Measurements from ENCODE around the gene CDC42BPB. TPM values are rescaled to one million over a fixed set of nuclear protein-coding genes. Genes with fewer than 3 reads are reported as not detected.

CDC42BPB gene
- total RNA-seq, 1 experiment from 2014 or later: 82.7 TPM

DNA sequence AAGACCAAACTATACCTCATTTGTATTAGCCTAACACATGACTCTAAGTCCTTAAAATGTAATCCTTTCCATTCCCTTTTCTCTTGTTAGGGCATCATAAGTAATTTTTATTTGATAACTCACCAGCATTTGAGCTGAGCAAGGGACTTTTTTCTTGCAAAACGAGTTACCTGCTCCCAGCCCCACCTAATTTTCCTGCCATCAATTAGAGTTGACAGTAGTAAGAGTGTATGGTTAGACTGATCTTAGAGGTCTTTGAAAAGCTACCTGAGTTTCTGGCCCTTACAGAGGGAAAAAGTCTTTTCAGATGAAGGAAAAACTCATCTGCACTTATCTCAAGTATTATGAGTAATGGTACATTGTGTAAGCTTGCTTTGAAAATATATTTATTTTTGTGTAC is 168.6 kb downstream of the CDC42BPB start:
- Mint-ChIP-seq H3K36me3 (ENCODE audit: insufficient read depth, unreplicated experiment) (peaks cover 44% of the 10 kb centered on the region), H3K9me3 (ENCODE audit: unreplicated experiment) (no peaks in the 10 kb centered on the region), H3K27ac (ENCODE audit: low read depth, unreplicated experiment) (no peak overlapping the region), H3K4me3 (ENCODE audit: unreplicated experiment) (no peak overlapping the region), H3K27me3 (ENCODE audit: insufficient read depth, unreplicated experiment) (no peaks in the 10 kb centered on the region), H3K4me1 (ENCODE audit: insufficient read depth, unreplicated experiment) (no peaks in the 10 kb centered on the region)
- DNase-seq (ENCODE audit: unreplicated experiment): no peak
- intact Hi-C loops (cut with micrococcal nuclease): no loop called here
- ChIA-PET CTCF (interaction anchor here (1.5 kb wide), 1 partner anchor 43 kb away, joined by 3 read pairs; no protein-coding TSS in a partner anchor), POLR2A (interaction anchor here (0.7 kb wide), 1 partner anchor 272 kb away, joined by 3 read pairs; no protein-coding TSS in a partner anchor)
- no TSS peak for BruUV-seq (replicated peaks)
- TF ChIP-seq, protein P1, sequence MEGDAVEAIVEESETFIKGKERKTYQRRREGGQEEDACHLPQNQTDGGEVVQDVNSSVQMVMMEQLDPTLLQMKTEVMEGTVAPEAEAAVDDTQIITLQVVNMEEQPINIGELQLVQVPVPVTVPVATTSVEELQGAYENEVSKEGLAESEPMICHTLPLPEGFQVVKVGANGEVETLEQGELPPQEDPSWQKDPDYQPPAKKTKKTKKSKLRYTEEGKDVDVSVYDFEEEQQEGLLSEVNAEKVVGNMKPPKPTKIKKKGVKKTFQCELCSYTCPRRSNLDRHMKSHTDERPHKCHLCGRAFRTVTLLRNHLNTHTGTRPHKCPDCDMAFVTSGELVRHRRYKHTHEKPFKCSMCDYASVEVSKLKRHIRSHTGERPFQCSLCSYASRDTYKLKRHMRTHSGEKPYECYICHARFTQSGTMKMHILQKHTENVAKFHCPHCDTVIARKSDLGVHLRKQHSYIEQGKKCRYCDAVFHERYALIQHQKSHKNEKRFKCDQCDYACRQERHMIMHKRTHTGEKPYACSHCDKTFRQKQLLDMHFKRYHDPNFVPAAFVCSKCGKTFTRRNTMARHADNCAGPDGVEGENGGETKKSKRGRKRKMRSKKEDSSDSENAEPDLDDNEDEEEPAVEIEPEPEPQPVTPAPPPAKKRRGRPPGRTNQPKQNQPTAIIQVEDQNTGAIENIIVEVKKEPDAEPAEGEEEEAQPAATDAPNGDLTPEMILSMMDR (IDR thresholded peaks at IDR 0.05; ENCODE audit: unreplicated experiment): no peak

DNA sequence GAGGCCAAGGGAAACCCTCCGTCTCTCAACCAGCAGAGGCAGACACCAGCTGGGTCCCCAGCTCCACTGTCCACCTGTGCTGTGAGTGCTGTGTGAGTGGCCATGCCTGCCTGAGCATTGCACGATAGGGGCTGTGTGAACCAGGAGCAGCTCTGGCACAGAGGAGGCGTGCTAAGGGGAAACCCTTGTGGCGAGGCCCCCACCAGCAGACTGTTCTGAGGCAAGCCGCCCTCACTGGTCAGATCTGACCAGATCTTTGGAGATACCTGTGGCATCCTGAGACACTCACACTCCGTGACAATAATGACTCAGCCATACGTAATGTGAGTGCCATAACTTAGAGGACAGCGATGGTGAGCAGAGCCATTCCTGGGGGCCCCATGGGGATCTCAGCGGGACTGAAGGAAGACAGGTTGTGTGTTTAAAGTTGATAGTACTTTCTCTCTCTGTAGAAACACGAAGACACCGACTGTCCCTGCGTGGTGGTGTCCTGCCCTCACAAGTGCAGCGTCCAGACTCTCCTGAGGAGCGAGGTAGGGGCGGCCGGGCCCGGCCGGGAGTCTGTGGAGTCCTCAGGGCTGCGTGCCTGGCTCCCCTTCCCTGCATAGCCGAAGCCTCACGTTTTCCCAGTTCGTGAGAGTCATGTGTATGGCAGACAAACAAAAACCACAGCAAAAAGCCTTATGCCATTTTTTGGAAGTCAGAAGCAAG is 171.5 kb downstream of the CDC42BPB start:
- DNase-seq (ENCODE audit: unreplicated experiment): no peak
- Mint-ChIP-seq H3K4me1 (ENCODE audit: insufficient read depth, unreplicated experiment) (no peaks in the 10 kb centered on the region), H3K4me3 (ENCODE audit: unreplicated experiment) (no peak overlapping the region), H3K27ac (ENCODE audit: low read depth, unreplicated experiment) (no peak overlapping the region), H3K36me3 (ENCODE audit: insufficient read depth, unreplicated experiment) (peaks cover 44% of the 10 kb centered on the region), H3K27me3 (ENCODE audit: insufficient read depth, unreplicated experiment) (no peaks in the 10 kb centered on the region), H3K9me3 (ENCODE audit: unreplicated experiment) (no peaks in the 10 kb centered on the region)
- intact Hi-C loops (cut with micrococcal nuclease): no loop called here
- TF ChIP-seq, protein P1 (IDR thresholded peaks at IDR 0.05; ENCODE audit: unreplicated experiment): no peak
- no TSS peak for BruUV-seq (replicated peaks)
- ChIA-PET CTCF (no interaction called here), POLR2A (no interaction called here)

DNA sequence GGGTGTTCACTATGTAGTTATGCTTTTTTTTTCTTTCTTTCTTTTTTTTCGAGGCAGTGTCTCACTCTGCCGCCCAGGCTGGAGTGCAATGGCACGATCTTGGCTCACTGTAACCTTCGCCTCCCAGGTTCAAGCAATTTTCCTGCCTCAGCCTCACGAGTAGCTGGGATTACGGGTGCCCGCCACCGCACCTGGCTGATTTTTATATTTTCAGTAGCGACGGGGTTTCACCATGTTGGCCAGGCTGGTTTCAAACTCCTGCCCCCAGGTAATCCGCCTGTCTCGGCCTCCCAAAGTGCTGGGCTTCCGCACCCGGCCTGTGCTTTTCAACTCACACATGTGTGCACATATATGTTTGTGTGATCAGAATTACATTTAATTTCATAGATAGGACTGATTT is 173.8 kb downstream of the CDC42BPB start:
- BruUV-seq (replicated peaks): no TSS peak
- H3K36me3 Mint-ChIP-seq (ENCODE audit: insufficient read depth, unreplicated experiment): peaks cover 44% of the 10 kb centered on the region
- no peaks in the 10 kb centered on the region for H3K9me3 Mint-ChIP-seq (ENCODE audit: unreplicated experiment)
- TF ChIP-seq, protein P1 (IDR thresholded peaks at IDR 0.05; ENCODE audit: unreplicated experiment): no peak
- H3K27ac Mint-ChIP-seq (ENCODE audit: low read depth, unreplicated experiment): no peak overlapping the region
- no peaks in the 10 kb centered on the region for H3K27me3 Mint-ChIP-seq (ENCODE audit: insufficient read depth, unreplicated experiment)
- intact Hi-C loops (cut with micrococcal nuclease): no loop called here
- DNase-seq (ENCODE audit: unreplicated experiment): no peak
- no peaks in the 10 kb centered on the region for H3K4me1 Mint-ChIP-seq (ENCODE audit: insufficient read depth, unreplicated experiment)
- no peak overlapping the region for H3K4me3 Mint-ChIP-seq (ENCODE audit: unreplicated experiment)
- ChIA-PET POLR2A (no interaction called here), CTCF (no interaction called here)

DNA sequence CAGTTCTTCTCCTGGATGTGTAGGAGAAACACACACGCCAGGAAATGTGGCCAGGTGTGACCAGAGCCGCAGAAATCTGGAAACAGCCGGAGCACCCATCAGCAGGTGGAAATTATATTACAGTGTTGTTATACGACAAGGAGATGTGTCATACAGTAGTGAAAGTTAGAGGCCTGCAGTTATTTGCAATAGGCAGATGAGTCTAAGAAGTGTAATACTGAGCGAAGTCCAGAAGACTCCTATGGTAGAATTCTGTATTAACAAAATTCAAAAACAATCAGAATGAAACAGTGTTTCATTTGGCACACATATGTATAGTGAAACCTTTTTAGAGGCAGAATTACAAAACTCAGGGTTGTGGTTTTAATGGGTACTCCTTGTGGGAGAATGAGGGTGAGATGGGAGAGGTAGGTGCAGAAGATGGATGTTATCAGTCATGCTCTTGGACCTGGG is 174.2 kb downstream of the CDC42BPB start:
- Mint-ChIP-seq H3K9me3 (ENCODE audit: unreplicated experiment) (no peaks in the 10 kb centered on the region), H3K27ac (ENCODE audit: low read depth, unreplicated experiment) (no peak overlapping the region), H3K27me3 (ENCODE audit: insufficient read depth, unreplicated experiment) (no peaks in the 10 kb centered on the region), H3K36me3 (ENCODE audit: insufficient read depth, unreplicated experiment) (peaks cover 40% of the 10 kb centered on the region), H3K4me1 (ENCODE audit: insufficient read depth, unreplicated experiment) (no peaks in the 10 kb centered on the region), H3K4me3 (ENCODE audit: unreplicated experiment) (no peak overlapping the region)
- TF ChIP-seq, protein P1 (IDR thresholded peaks at IDR 0.05; ENCODE audit: unreplicated experiment): no peak
- ChIA-PET POLR2A (no interaction called here), CTCF (no interaction called here)
- BruUV-seq (replicated peaks): no TSS peak
- no peak for DNase-seq (ENCODE audit: unreplicated experiment)
- intact Hi-C loops (cut with micrococcal nuclease): no loop called here

Other genes with a start within 250 kb of the CDC42BPB start
- 0.29 TPM in 1 of 2 replicates, not detected in the other for gene AMN, start 134.9 kb downstream of the CDC42BPB start, total RNA-seq (2022)
- gene LBHD2, start 26.7 kb upstream of the CDC42BPB start, total RNA-seq (2022): not detected in 2 replicates
- gene EXOC3L4, start 37.2 kb upstream of the CDC42BPB start, total RNA-seq (2022): not detected in 2 replicates
- gene TNFAIP2, start 65.9 kb upstream of the CDC42BPB start, total RNA-seq (2022): 17.9 and 19.1 TPM in 2 replicates

Data from MCF 10A (cell line).